Sigmoid colon (tissue), 7 donors: ENCODE data around the gene DRAM1. TPM values are rescaled to one million over a fixed set of nuclear protein-coding genes. Genes with fewer than 3 reads are reported as not detected.

Source experiments
- DNase-seq: peaks from one replicate; pipeline ENCODE4 v3.0.0-alpha.2; 2019
- H3K27ac ChIP-seq, 4 donors: fragments of 200-600 bp; sonication (generic); one replicate each; pipeline ENCODE4 v1.5.1; 2016 to 2019; ENCODE audit warnings: mild to moderate bottlenecking in 1 of 4
- H3K27me3 ChIP-seq, 3 donors: fragments of 200-600 bp; sonication (generic); one replicate each; pipeline ENCODE4 v1.5.1; 2019; ENCODE audit warnings: mild to moderate bottlenecking in 1 of 3
- H3K36me3 ChIP-seq, 4 donors: fragments of 200-600 bp; sonication (generic); one replicate each; pipeline ENCODE4 v1.5.1; 2016 to 2019
- H3K4me1 ChIP-seq, 4 donors: fragments of 200-600 bp; sonication (generic); one replicate each; pipeline ENCODE4 v1.5.1; 2017 to 2019
- H3K4me3 ChIP-seq, 4 donors: fragments of 200-600 bp; sonication (generic); one replicate each; pipeline ENCODE4 v1.5.1; 2017 to 2019; ENCODE audit warnings: mild to moderate bottlenecking in 2 of 4, moderate library complexity in 1 of 4
- H3K9me3 ChIP-seq, 4 donors: fragments of 200-600 bp in 3 of 4; sonication (generic) in 3 of 4; one replicate each; pipeline versions ENCODE4 v1.5.1 to v1.6.1; 2013 to 2019
- CTCF ChIP-seq, 4 experiments: fragments of 450-650 bp in 3 of 4; fragments of 200-600 bp in 1 of 4; IDR thresholded peaks; one replicate each; pipeline ENCODE4 v1.5.1; 2016 to 2019; ENCODE audit warnings: antibody characterized with exemption in 4 of 4, mild to moderate bottlenecking in 3 of 4, moderate library complexity in 2 of 4
- EP300 ChIP-seq, 4 donors: sonication (generic); formaldehyde crosslinking; IDR thresholded peaks; one replicate each; pipeline ENCODE4 v1.6.1; 2017; ENCODE audit warnings: antibody characterized with exemption in 4 of 4
- POLR2A ChIP-seq, 2 donors: fragments of 450-650 bp; IDR thresholded peaks; one replicate each; pipeline ENCODE4 v1.6.1; 2016; ENCODE audit warnings: antibody characterized with exemption in 2 of 2, mild to moderate bottlenecking in 2 of 2, moderate library complexity in 2 of 2
- POLR2AphosphoS5 ChIP-seq, 4 donors: sonication (generic); formaldehyde crosslinking; IDR thresholded peaks; one replicate each; pipeline ENCODE4 v1.6.1; 2017; ENCODE audit warnings: antibody characterized with exemption in 4 of 4
- WGBS, 2 donors: extraction: QIAGEN DNeasy Blood & Tissue Kit; methylation state at CpG; one replicate each; pipeline ENCODE4 v1.1.7; 2013; 5-methylcytosine and 5-hydroxymethylcytosine counted together
- intact Hi-C: fragments of 100-400 bp; cut with DNase I; formaldehyde crosslinking; loops from one replicate; pipeline ENCODE4 v1.15.1; 2023
- polyA plus RNA-seq, 3 donors: library from polyadenylated mRNA; stranded (reverse); fragments of 200-250 nt; gene quantifications; one replicate each; pipeline ENCODE4 v1.2.3, GENCODE V29; 2013
- total RNA-seq, 4 donors: library from RNA; depleted of rRNA; stranded (reverse); fragments of >200 nt; gene quantifications; one replicate each; pipeline ENCODE4 v1.1.0, GENCODE V29; 2016
- donor health status: healthy with polysubstance abuse.
- donor health status: Bipolar disorder and iron deficiency.
- donor health status: healthy.

Gene DRAM1
- total and polyA plus RNA-seq, 7 donors = 4.2 to 21.6 (median 15.3) TPM

- no peak for DNase-seq
Measured at GRCh38 chr12:101939306-101939705, 61.9 kb downstream of the DRAM1 start.

GRCh38 chr12:101939856-101940265 is 62.5 kb downstream of the DRAM1 start:
- H3K36me3 ChIP-seq = no peaks in the 10 kb centered on the region
- peak; percentile 86 for DNase-seq
- peak; percentile 56 to 74 (median 70) for TF ChIP-seq CTCF (IDR thresholded peaks at IDR 0.05)
- TF ChIP-seq POLR2A (IDR thresholded peaks at IDR 0.05) = no peak
- no peak for TF ChIP-seq POLR2AphosphoS5 (IDR thresholded peaks at IDR 0.05)
- TF ChIP-seq EP300 (IDR thresholded peaks at IDR 0.05) = no peak
- peaks cover 0 to 22% (median 16%) of the 10 kb centered on the region in 4 donors for H3K4me1 ChIP-seq
- H3K27me3 ChIP-seq = no peaks in the 10 kb centered on the region
- peak overlapping the region in 2 of 4 donors; percentile 12 to 63 for H3K27ac ChIP-seq
- H3K9me3 ChIP-seq = no peaks in the 10 kb centered on the region
- intact Hi-C loops = loop anchor here (2.0 to 5.0 kb wide), 4 partner anchors 82 to 545 kb away; partner anchors contain the start of gene WASHC3
- H3K4me3 ChIP-seq = no peak overlapping the region
- WGBS, 2 donors = 1 to 7% methylated on average over 3 of the region's 3 CpGs

More at GRCh38 chr12:101939306-101939705, 61.9 kb downstream of the DRAM1 start:
- H3K4me3 ChIP-seq = no peak overlapping the region
- H3K36me3 ChIP-seq = no peaks in the 10 kb centered on the region
- WGBS, 2 donors = 61 to 65% methylated on average over 3 of the region's 3 CpGs
- intact Hi-C loops = loop anchor here (2.0 to 5.0 kb wide), 3 partner anchors 123 to 545 kb away; partner anchors contain the start of gene WASHC3
- H3K27me3 ChIP-seq = no peaks in the 10 kb centered on the region
- peak overlapping the region in 1 of 4 donors; percentile 63 for H3K27ac ChIP-seq
- no peaks in the 10 kb centered on the region for H3K9me3 ChIP-seq
- peaks cover 0 to 22% (median 16%) of the 10 kb centered on the region in 4 donors for H3K4me1 ChIP-seq
- TF ChIP-seq CTCF (IDR thresholded peaks at IDR 0.05) (no peak), POLR2AphosphoS5 (IDR thresholded peaks at IDR 0.05) (peak in 1 of 4 donors; percentile 23), EP300 (IDR thresholded peaks at IDR 0.05) (no peak)

GRCh38 chr12:101940400-101940950 is 63.1 kb downstream of the DRAM1 start:
- intact Hi-C loops = loop anchor here (5.0 kb wide), 1 partner anchor 82 kb away; no protein-coding TSS in a partner anchor
- Histone ChIP-seq H3K36me3 (no peaks in the 10 kb centered on the region), H3K4me3 (no peak overlapping the region), H3K27me3 (no peaks in the 10 kb centered on the region), H3K4me1 (peaks cover 0 to 22% (median 16%) of the 10 kb centered on the region in 4 donors), H3K9me3 (no peaks in the 10 kb centered on the region), H3K27ac (peak overlapping the region in 2 of 4 donors; percentile 12 to 63)
- 40 to 62% methylated on average over 5 of the region's 5 CpGs for WGBS, 2 donors
- TF ChIP-seq EP300 (IDR thresholded peaks at IDR 0.05) = no peak
- no peak for TF ChIP-seq POLR2AphosphoS5 (IDR thresholded peaks at IDR 0.05)
- no peak for TF ChIP-seq POLR2A (IDR thresholded peaks at IDR 0.05)
- TF ChIP-seq CTCF (IDR thresholded peaks at IDR 0.05) = no peak
- DNase-seq = no peak

GRCh38 chr12:101941306-101942249 is 64.2 kb downstream of the DRAM1 start:
- intact Hi-C loops = loop anchor here (5.0 kb wide), 1 partner anchor 81 kb away; no protein-coding TSS in a partner anchor
- no peak overlapping the region for H3K4me3 ChIP-seq
- TF ChIP-seq EP300 (IDR thresholded peaks at IDR 0.05) = no peak
- no peak for TF ChIP-seq POLR2AphosphoS5 (IDR thresholded peaks at IDR 0.05)
- TF ChIP-seq POLR2A (IDR thresholded peaks at IDR 0.05) = no peak
- TF ChIP-seq CTCF (IDR thresholded peaks at IDR 0.05) = no peak
- no peaks in the 10 kb centered on the region for H3K9me3 ChIP-seq
- peaks cover 0 to 22% (median 16%) of the 10 kb centered on the region in 4 donors for H3K4me1 ChIP-seq
- no peaks in the 10 kb centered on the region for H3K36me3 ChIP-seq
- no peaks in the 10 kb centered on the region for H3K27me3 ChIP-seq
- no peak for DNase-seq
- peak overlapping the region in 1 of 4 donors; percentile 63 for H3K27ac ChIP-seq
- WGBS, 2 donors = 62 to 77% methylated on average over 4 of the region's 4 CpGs
